ENCODE results near the gene CDKL2. TPM values are rescaled to one million over a fixed set of nuclear protein-coding genes. Genes with fewer than 3 reads are reported as not detected.
"Not testable (repeated sequence)": the region's sequence is repeated elsewhere in the genome, so short reads cannot be mapped to it uniquely, and the experiment has no call there.

The CDKL2 gene
- total and polyA plus RNA-seq, 9 of the 15 experiments (the other 6 are each of a cell fraction or from before 2014, with no cell fraction given): 0.01 to 0.16 TPM; not detected in 7

DNA sequence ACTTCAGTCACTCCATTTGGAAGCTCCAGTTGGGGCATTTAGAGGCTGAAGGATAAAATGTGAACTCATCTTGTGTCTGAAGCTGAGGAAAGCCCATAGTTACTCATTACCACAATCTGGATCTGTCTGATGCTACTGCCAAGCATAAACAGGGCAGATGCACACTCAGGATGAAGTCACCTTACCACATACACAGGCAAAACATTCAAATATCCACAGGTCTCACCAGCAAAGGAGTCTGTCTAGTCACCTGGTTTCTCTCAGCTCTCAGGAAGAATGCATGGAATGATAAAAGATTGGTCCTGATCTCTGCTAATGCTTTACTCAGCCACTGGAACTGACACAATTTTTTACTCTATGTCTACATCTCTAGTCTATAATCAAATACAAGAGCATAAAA, 87.5 kb downstream of the CDKL2 start:
- no peak overlapping the region for H3K4me2 ChIP-seq (ENCODE audit: insufficient read depth, low read length)
- H2AFZ ChIP-seq (ENCODE audit: low read depth, low read length): no peak overlapping the region
- BruUV-seq (replicated peaks): no TSS peak
- FAIRE-seq: no peak
- no peaks in the 10 kb centered on the region for H3K27me3 ChIP-seq (ENCODE audit: control insufficient read depth in 2 of 2, insufficient read depth in 2 of 2, low read length in 2 of 2)
- DNase-seq (ENCODE audit: extremely low read depth in 1 of 4, low spot score in 3 of 4): no peak
- no peak overlapping the region for H3K4me3 ChIP-seq
- no peaks in the 10 kb centered on the region for H3K79me2 ChIP-seq (ENCODE audit: control insufficient read depth, insufficient read depth, low read length)
- POLR2A ChIA-PET: interaction anchor here (1.0 to 1.4 kb wide), 2 partner anchors 16 to 28 kb away, joined by 4 to 5 read pairs; partner anchors contain the start of gene THAP6
- no peaks in the 10 kb centered on the region for H3K9me3 ChIP-seq (replicated peaks; ENCODE audit: control insufficient read depth, insufficient read depth, low read depth, low read length)
- in situ Hi-C loops (cut with MboI): no loop called here
- no peaks in the 10 kb centered on the region for H4K20me1 ChIP-seq (replicated peaks; ENCODE audit: control insufficient read depth, insufficient read depth, low read length)
- TF ChIP-seq SMARCE1 (IDR thresholded peaks at IDR 0.05) (no peak), ZNF134 (CRISPR knock-in tag; conservative IDR thresholded peaks at IDR 0.05) (no peak)
- no peaks in the 10 kb centered on the region for H3K9me1 ChIP-seq (ENCODE audit: control insufficient read depth, insufficient read depth, low read length)
- CTCF ChIA-PET (ENCODE audit: low intra/inter-chr PET ratio): no interaction called here
- ATAC-seq: no peak
- H3K9ac ChIP-seq (ENCODE audit: insufficient read depth in 1 of 2, low read depth in 2 of 2, low read length in 2 of 2): no peak overlapping the region
- no peaks in the 10 kb centered on the region for H3K4me1 ChIP-seq (replicated peaks in 1 of 2; ENCODE audit: control insufficient read depth in 2 of 2, insufficient read depth in 2 of 2, low read length in 2 of 2)
- intact Hi-C loops (cut with micrococcal nuclease): no loop called here
- H3K36me3 ChIP-seq (ENCODE audit: control insufficient read depth, insufficient read depth, low read length): peaks cover 6% of the 10 kb centered on the region; the same call in 1 of the 3 replicates
- no peak overlapping the region for H3K27ac ChIP-seq (ENCODE audit: extremely low read depth, low read depth, low read length)

DNA sequence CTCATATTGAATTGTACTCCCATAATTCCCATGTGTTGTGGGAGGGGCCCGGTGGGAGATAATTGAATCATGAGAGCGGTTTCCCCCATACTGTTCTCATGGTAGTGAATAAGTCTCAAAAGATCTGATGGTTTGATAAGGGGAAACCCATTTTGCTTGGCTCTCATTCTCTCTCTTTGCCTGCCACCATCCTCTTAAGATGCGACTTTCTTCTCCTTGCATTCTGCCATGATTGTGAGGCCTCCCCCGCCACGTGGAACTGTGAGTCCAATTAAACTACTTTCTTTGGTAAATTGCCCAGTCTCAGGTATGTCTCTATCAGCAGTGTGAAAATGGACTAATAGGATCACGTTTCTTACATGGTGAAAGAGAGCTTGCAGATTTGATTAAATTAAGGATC, 93.0 kb downstream of the CDKL2 start:
- H3K27ac ChIP-seq (ENCODE audit: extremely low read depth, low read depth, low read length); FAIRE-seq; BruUV-seq (replicated peaks); H3K36me3 ChIP-seq (ENCODE audit: control insufficient read depth, insufficient read depth, low read length); H3K9ac ChIP-seq (ENCODE audit: insufficient read depth in 1 of 2, low read depth in 2 of 2, low read length in 2 of 2); intact Hi-C loops (cut with micrococcal nuclease); H2AFZ ChIP-seq (ENCODE audit: low read depth, low read length); ATAC-seq; H3K4me1 ChIP-seq (replicated peaks in 1 of 2; ENCODE audit: control insufficient read depth in 2 of 2, insufficient read depth in 2 of 2, low read length in 2 of 2); H3K4me2 ChIP-seq (ENCODE audit: insufficient read depth, low read length); CTCF ChIA-PET (ENCODE audit: low intra/inter-chr PET ratio); DNase-seq (ENCODE audit: extremely low read depth in 1 of 4, low spot score in 3 of 4); H3K4me3 ChIP-seq; in situ Hi-C loops (cut with MboI); H3K9me3 ChIP-seq (replicated peaks; ENCODE audit: control insufficient read depth, insufficient read depth, low read depth, low read length); H3K9me1 ChIP-seq (ENCODE audit: control insufficient read depth, insufficient read depth, low read length); H3K27me3 ChIP-seq (ENCODE audit: control insufficient read depth in 2 of 2, insufficient read depth in 2 of 2, low read length in 2 of 2); H3K79me2 ChIP-seq (ENCODE audit: control insufficient read depth, insufficient read depth, low read length); H4K20me1 ChIP-seq (replicated peaks; ENCODE audit: control insufficient read depth, insufficient read depth, low read length): not testable (repeated sequence)
- POLR2A ChIA-PET: interaction anchor here (1.6 kb wide), 1 partner anchor 12 kb away, joined by 6 read pairs; no protein-coding TSS in a partner anchor
- WGBS (ENCODE audit: insufficient coverage, low coverage, missing lambda C conversion rate): 78% methylated on average over 6 of the region's 6 CpGs
- TF ChIP-seq ZNF184 (CRISPR knock-in tag; IDR thresholded peaks at IDR 0.05): peak; percentile 85

Data from K562 (cell line).